Measurements from ENCODE around the gene NOTCH1.

The NOTCH1 gene

DNA sequence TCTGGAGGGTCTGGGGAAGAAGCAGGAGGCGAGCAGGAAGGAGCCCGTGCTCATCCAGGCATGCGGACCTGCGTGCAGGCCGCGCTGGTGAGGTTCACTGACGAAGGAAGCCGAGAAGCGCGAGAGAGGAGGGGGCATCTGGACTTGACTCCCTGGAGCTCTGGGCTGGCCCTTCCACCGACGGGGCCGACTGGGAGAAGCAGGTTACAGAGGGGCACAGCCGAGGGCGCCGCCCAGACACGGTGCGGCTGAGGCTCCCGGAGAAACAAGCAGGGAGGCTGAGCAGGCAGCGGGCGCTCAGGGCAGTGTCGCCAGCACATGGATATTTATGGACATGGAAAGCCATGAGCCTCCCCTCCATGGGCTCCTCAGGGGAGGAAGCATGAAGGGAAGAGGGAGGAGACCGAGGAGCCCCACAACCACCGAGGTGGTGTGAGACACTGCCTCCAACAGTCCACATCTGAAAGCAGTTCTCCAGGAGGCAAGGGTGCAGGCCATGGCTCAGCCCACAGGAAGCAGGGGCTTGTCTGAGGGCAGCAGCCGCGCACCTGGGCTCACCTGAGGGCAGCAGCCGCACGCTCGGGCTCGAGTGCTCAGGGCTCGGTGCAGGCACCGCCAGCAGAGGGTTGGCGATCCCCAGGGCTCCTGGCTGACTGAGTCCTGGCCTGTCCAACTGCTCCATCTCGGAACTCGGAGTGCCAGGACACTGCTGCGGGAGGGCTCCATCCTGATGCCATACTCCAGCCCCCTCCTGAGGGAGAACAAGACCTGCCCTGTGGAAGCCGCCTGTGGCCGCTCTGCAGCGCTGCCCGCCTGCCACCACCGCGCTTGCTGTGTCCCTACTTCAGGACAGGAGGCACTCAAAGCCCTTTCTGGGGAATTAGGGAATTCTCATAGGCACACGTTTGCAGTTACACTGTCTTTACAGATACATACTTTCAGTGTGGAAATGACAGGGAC is 90.5 kb downstream of the NOTCH1 start:
- no peak for DNase-seq

DNA sequence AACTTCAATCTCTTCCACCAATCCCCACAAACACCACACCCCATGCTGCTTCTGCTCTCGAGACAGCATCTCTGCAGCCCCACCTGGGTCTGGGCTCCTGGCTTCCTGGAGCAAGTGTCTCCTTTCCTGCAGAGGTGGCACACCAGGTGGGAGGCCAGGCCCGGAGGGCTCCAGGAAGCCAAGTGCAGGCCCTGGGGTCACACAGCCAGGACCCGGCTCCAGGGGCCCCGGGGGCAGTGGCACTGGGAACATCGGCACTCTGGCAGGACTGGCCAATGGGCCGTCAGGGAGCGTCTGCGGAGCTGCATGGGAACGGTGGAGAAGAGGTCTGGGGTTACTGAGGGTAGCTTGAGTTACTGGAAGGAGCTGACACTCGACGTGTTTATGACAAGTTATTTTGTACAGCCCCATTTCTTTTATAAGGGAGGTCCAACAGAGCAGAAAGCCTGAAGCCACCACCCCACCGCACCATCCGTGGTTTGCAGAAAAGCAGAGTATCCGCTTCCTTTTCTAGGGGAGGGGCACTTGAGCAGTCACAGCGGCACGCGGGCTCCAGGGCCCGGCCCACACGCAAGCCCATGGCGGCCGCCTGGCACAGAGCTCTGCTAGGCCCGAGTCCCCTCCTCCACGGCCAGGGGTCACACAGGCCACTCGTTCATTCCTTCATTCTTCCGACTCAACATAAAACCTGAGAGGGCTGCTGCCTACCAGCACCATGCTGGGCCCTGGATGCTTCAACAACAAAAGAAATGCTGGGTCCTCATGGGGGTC is 91.6 kb downstream of the NOTCH1 start:
- no peak for DNase-seq

DNA sequence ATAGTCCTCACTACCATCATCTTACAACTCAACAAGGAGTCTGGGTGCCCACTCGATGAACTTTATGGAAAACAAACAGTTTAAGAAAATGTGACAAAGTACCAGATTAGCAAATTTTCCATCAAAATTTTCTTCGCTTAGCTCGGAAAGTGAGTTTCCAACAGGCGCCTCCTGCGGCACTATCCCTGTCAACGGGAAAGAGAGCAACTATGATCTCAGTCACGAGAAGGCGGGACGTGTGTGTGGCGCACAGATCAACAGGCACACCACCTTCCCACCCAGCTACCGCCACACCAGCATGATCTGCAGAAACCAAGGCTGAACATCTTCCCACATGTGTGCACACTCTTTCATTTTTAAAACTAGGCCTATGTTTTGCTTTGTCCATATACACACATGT is 92.5 kb downstream of the NOTCH1 start:
- DNase-seq: no peak

DNA sequence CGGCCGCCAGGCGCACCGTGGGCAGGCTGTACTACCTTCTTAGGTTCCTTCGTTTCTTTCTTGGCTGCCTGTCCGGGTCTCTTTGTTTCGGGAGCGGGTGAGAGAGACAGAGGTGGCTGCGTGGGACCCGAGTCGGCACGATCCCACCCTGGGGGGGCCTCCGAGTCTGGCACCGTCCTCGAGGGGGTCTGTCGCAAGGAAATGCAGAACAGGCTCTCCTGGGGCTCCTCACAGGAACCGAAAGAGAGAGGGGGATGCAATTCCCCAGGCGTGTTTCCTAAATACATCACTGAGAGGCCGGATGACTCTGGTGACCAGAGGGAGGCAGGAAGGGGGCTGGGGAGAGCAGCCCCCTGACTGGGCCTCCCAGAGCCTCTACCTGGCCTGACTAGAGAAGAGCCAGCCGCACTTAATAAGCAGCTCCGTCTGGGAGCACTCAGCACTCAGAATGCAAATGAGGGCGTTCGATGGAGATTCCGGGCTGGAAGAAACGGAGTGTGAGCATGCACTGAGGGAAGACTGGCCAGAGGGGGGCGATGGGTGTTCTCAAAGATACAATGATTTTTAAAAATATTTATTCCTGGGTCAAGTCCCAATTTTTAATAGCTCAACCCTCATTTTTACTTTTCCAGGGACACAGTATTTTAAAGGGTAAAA is 94.5 kb downstream of the NOTCH1 start:
- DNase-seq: no peak

DNA sequence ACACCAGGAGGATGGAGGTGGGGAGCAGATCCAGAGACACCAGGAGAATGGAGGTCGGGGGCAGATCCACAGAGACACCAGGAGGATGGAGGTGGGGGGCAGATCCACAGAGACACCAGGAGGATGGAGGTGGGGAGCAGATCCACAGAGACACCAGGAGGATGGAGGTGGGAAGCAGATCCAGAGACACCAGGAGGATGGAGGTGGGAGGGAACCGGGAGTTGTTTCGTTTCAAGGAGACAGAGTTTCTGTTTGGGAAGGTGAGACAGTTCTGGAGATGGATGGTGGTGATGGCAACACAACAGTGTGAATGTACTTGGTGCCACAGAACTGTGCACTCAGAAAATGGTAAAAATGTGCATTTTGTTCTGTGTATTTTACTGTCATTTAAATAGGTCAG is 97.2 kb downstream of the NOTCH1 start:
- DNase-seq: no peak

DNA sequence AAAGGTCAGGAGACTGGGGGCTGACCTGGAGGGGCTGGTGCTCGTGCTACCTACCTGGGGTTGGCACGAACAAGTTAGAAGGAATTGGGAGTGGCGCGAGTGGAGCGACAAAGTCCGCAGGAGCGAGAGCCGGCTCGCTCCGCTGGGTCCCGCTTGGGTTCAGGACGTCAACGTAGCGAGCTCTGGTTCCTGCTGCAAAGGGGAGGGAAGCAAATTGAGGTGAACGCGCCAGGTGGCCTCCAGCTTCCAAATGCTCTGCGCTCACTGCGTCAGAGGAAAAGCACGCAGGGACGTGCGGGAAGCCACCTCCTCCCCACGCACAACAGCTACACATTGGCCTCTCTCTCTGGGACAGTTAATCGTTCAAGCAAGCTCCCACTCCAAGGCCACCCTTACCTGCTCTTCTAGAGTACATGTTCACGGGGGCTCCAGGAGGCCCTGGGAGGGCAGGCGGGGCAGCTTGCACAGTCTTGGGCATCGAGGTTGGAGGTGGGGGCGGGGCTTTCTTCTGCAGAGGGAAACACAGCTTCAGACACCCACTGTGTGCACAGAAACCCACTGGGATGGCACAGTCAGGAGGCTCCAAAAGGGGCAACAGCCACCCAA is 98.6 kb downstream of the NOTCH1 start:
- no peak for DNase-seq

DNA sequence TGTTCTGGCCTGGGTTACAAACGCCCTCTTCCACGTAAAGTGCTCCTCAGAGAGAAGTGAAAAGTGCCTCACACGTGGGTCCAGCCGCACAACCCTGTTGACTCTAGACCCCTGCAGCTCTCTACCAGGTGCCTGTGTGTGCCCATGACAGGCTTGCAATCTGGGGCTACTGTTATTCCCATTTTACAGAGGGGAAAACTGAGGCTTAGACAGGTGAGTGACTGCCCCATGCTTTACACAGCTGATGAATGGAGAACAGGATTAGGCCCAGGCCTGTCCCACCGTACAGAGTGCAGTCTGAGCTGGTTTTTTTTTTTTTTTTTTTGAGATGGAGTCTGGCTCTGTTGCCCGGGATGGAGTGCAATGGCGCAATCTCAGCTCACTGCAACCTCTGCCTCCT is 100.0 kb downstream of the NOTCH1 start:
- no peak for DNase-seq
